GM12892 (cell line): ENCODE results near the gene PNO1.

Source experiments
- POLR2A ChIP-seq: IDR thresholded peaks from 2 replicates; pipeline ENCODE4 v1.6.1; 2011; ENCODE audit warnings: low read depth, low read length, control low read depth
- POLR2AphosphoS5 ChIP-seq: IDR thresholded peaks from 2 replicates; pipeline ENCODE4 v1.6.1; 2011; ENCODE audit warnings: low read depth, low read length, control low read depth
- TAF1 ChIP-seq: IDR thresholded peaks from 2 replicates; pipeline ENCODE4 v1.6.1; 2011; ENCODE audit warnings: low read depth, mild to moderate bottlenecking, control low read depth, low read length, borderline replicate concordance

GRCh38 chr2:68110102-68110501 lies 47.6 kb upstream of the PNO1 start:
- TF ChIP-seq POLR2AphosphoS5 (no peak), TAF1 (no peak), POLR2A (no peak)
